ENCODE results near the gene EVX2. TPM values are rescaled to one million over a fixed set of nuclear protein-coding genes. Genes with fewer than 3 reads are reported as not detected.

The EVX2 gene
- total RNA-seq, 2 donors from 2014 or later = not detected

GRCh38 chr2:176123411-176124109 is 39.8 kb upstream of the EVX2 start:
- intact Hi-C loops (cut with DNase I) = loop anchor here in 1 of 2 donors (2.0 kb wide), 1 partner anchor 689 kb away; no protein-coding TSS in a partner anchor

GRCh38 chr2:176122683-176123410 is 39.1 kb upstream of the EVX2 start, which contains the start of gene HOXD9:
Gene HOXD9 (plus strand): TSS chr2:176122719. CDS start chr2:176122769, 50 bp downstream.
- peak; percentile 94 for DNase-seq (ENCODE audit: low spot score)
- intact Hi-C loops (cut with DNase I) = no loop called here

More at GRCh38 chr2:176123411-176124109, 39.8 kb upstream of the EVX2 start:
- DNase-seq (ENCODE audit: low spot score) = peak; percentile 74

GRCh38 chr2:176122052-176122682 is 38.4 kb upstream of the EVX2 start:
- intact Hi-C loops (cut with DNase I) = no loop called here
- no peak for DNase-seq (ENCODE audit: low spot score)

GRCh38 chr2:176121190-176122051 is 37.7 kb upstream of the EVX2 start:
- intact Hi-C loops (cut with DNase I) = no loop called here
- no peak for DNase-seq (ENCODE audit: low spot score)

- intact Hi-C loops (cut with DNase I) = no loop called here
- no peak for DNase-seq (ENCODE audit: low spot score)
These were observed 36.8 kb upstream of the EVX2 start for GRCh38 chr2:176120364-176121189.

GRCh38 chr2:176118601-176119339 is 35.0 kb upstream of the EVX2 start:
- intact Hi-C loops (cut with DNase I) = no loop called here
- DNase-seq (ENCODE audit: low spot score) = no peak

GRCh38 chr2:176117823-176118371 is 34.1 kb upstream of the EVX2 start:
- no peak for DNase-seq (ENCODE audit: low spot score)
- intact Hi-C loops (cut with DNase I) = no loop called here

GRCh38 chr2:176117162-176117822 is 33.5 kb upstream of the EVX2 start:
- peak; percentile 79 for DNase-seq (ENCODE audit: low spot score)
- intact Hi-C loops (cut with DNase I) = no loop called here

GRCh38 chr2:176115883-176116813 is 32.4 kb upstream of the EVX2 start, which contains the start of gene HOXD10:
Gene HOXD10 (plus strand): TSS chr2:176116778. CDS start chr2:176116834, 56 bp downstream.
- intact Hi-C loops (cut with DNase I) = no loop called here
- DNase-seq (ENCODE audit: low spot score) = peak; percentile 89

- DNase-seq (ENCODE audit: low spot score) = peak; percentile 75
- intact Hi-C loops (cut with DNase I) = no loop called here
These were observed 31.3 kb upstream of the EVX2 start for GRCh38 chr2:176114930-176115625.

GRCh38 chr2:176114120-176114929 is 30.6 kb upstream of the EVX2 start:
- intact Hi-C loops (cut with DNase I) = no loop called here
- no peak for DNase-seq (ENCODE audit: low spot score)

- DNase-seq (ENCODE audit: low spot score) = peak; percentile 76
- intact Hi-C loops (cut with DNase I) = no loop called here
These were observed 28.9 kb upstream of the EVX2 start for GRCh38 chr2:176112375-176113302.

GRCh38 chr2:176111846-176112374 is 28.1 kb upstream of the EVX2 start:
- intact Hi-C loops (cut with DNase I) = no loop called here
- DNase-seq (ENCODE audit: low spot score) = peak; percentile 78
